ENCODE measurements around the gene CLCN7.
A peak's percentile ranks its signal among the peaks of the same experiment; 100 is the strongest.

Gene CLCN7

DNA sequence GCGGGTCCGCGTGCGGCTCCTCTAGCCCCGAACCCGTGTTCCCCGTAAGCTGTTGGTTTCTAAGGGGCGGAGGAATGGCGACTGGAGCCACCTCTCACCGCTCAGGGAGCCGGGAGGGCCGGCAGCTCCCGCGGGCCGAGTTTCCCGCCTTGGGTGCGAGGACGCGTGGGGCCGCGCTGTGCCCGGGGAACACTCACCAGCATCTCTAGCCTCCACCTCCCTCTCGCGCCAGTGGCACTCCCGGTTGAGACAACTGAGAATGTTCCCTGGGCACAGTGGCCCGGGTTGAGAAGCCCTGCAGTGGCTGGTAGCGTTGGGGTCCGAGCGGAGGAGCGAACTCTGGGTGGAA lies 18.9 kb upstream of the CLCN7 start:
- no peak overlapping the region for H3K4ac ChIP-seq (ENCODE audit: low read length)
- H2AFZ ChIP-seq (ENCODE audit: low read length) = peak overlapping the region; percentile 99
- H2BK5ac ChIP-seq (ENCODE audit: low read length) = peak overlapping the region; percentile 59
- peak overlapping the region; percentile 79 for H3K9ac ChIP-seq (ENCODE audit: low read depth, low read length, poor library complexity)
- no peaks in the 10 kb centered on the region for H3K27me3 ChIP-seq (ENCODE audit: control insufficient read depth in 3 of 3, insufficient read depth in 3 of 3, low read depth in 1 of 3, low read length in 3 of 3)
- peak overlapping the region; percentile 75 for H2AK5ac ChIP-seq (ENCODE audit: low read depth, low read length)
- H4K8ac ChIP-seq (ENCODE audit: low read depth, low read length) = no peak overlapping the region
- no peak overlapping the region for H3K27ac ChIP-seq (replicated peaks; ENCODE audit: low read length)
- H3K4me1 ChIP-seq (ENCODE audit: control insufficient read depth in 2 of 2, insufficient read depth in 1 of 2, low read depth in 1 of 2, low read length in 2 of 2) = peaks cover 10 to 11% of the 10 kb centered on the region in 2 donors
- H3K4me2 ChIP-seq (ENCODE audit: insufficient read depth, low read length, poor library complexity, severe bottlenecking) = peak overlapping the region; percentile 79
- WGBS, 2 donors (ENCODE audit: extremely low coverage in 2 of 2, insufficient read length in 2 of 2, insufficient replicate concordance in 1 of 2) = no CpG with 5 or more reads among the region's 30 CpGs
- peak overlapping the region; percentile 86 to 94 for H3K4me3 ChIP-seq (ENCODE audit: low read length in 2 of 2)
- peak overlapping the region; percentile 52 for H3K23ac ChIP-seq (ENCODE audit: low read depth, low read length, poor library complexity)
- H3K79me1 ChIP-seq (ENCODE audit: low read depth, low read length) = peaks cover 20% of the 10 kb centered on the region
- H4K91ac ChIP-seq (ENCODE audit: low read depth, low read length, poor library complexity) = no peak overlapping the region
- no peak overlapping the region for H2BK120ac ChIP-seq (ENCODE audit: low read depth, low read length)
- peak overlapping the region; percentile 95 for H3K18ac ChIP-seq (ENCODE audit: low read length)
- peak overlapping the region; percentile 89 for H3K14ac ChIP-seq (ENCODE audit: low read length)
- H2BK15ac ChIP-seq (ENCODE audit: low read length) = no peak overlapping the region
- H3K9me3 ChIP-seq (replicated peaks in 1 of 2; ENCODE audit: control insufficient read depth in 2 of 2, insufficient read depth in 1 of 2, low read depth in 1 of 2, low read length in 2 of 2) = no peaks in the 10 kb centered on the region
- DNase-seq (ENCODE audit: low spot score) = no peak
- peaks cover 23 to 46% of the 10 kb centered on the region in 2 donors for H3K36me3 ChIP-seq (replicated peaks in 1 of 2; ENCODE audit: control insufficient read depth in 2 of 2, insufficient read depth in 2 of 2, low read length in 2 of 2)
- no peak overlapping the region for H2BK12ac ChIP-seq (ENCODE audit: low read length)

DNA sequence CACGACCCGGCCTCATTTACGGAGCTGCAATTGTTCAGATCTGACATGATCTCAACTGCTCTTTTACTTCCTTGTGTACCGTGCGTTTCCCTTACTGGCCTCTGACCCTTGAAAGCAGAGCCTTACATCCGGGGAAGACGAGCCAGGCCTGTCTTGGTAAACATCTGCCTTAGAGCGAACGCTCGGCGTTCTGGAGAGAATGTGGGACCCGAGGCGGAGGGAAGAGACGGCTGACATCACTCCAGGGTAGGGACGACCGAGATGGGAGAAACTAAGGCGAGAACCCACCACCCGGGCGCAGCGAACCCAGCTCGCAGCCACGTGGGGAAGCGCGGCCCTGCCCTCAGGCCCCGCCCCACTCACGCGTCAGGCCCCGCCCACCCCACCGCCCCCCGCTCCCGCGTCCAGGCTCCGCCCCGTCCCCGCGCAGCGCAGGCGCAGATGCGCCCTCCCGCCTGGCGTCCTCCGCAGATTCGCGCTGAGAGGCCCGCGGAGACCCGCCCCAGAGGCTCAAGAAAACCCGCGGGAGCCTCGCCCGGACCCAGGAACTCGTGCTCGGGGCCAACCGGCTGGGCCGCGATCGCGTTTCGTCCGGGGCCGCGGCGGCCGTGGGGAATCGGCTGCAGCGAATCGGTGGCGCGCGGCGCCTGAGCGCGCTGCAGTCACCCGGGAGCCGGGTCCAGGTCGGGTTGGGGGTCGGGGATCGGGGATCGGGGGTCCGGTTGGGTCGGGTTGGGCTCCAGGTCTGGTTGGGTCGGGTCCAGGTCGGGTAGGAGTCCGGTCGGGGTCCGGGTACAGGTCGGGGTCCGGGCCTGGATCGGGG lies 18.3 kb upstream of the CLCN7 start, which contains the start of gene TELO2:
TSS of gene TELO2 (plus strand) at position 438 of the 823 bp plus-strand sequence. CDS start 922 bp downstream, outside the sequence.
- Histone ChIP-seq H3K36me3 (replicated peaks in 1 of 2; ENCODE audit: control insufficient read depth in 2 of 2, insufficient read depth in 2 of 2, low read length in 2 of 2) (peaks cover 23 to 40% of the 10 kb centered on the region in 2 donors), H3K27ac (replicated peaks; ENCODE audit: low read length) (peak within 1 kb of the TSS; percentile 23), H4K91ac (ENCODE audit: low read depth, low read length, poor library complexity) (no peak within 1 kb of the TSS), H3K14ac (ENCODE audit: low read length) (peak within 1 kb of the TSS; percentile 89), H2AFZ (ENCODE audit: low read length) (peak within 1 kb of the TSS; percentile 99), H3K23ac (ENCODE audit: low read depth, low read length, poor library complexity) (peak within 1 kb of the TSS; percentile 52), H3K4ac (ENCODE audit: low read length) (no peak within 1 kb of the TSS), H3K79me1 (ENCODE audit: low read depth, low read length) (peaks cover 20% of the 10 kb centered on the region), H3K9me3 (replicated peaks in 1 of 2; ENCODE audit: control insufficient read depth in 2 of 2, insufficient read depth in 1 of 2, low read depth in 1 of 2, low read length in 2 of 2) (no peaks in the 10 kb centered on the region), H3K27me3 (ENCODE audit: control insufficient read depth in 3 of 3, insufficient read depth in 3 of 3, low read depth in 1 of 3, low read length in 3 of 3) (no peaks in the 10 kb centered on the region), H3K18ac (ENCODE audit: low read length) (peak within 1 kb of the TSS; percentile 95), H2AK5ac (ENCODE audit: low read depth, low read length) (peak within 1 kb of the TSS; percentile 75), H3K4me3 (ENCODE audit: low read length in 2 of 2) (peak within 1 kb of the TSS; percentile 86 to 94), H2BK15ac (ENCODE audit: low read length) (no peak within 1 kb of the TSS), H2BK120ac (ENCODE audit: low read depth, low read length) (no peak within 1 kb of the TSS), H3K4me2 (ENCODE audit: insufficient read depth, low read length, poor library complexity, severe bottlenecking) (peak within 1 kb of the TSS; percentile 79), H3K9ac (ENCODE audit: low read depth, low read length, poor library complexity) (peak within 1 kb of the TSS; percentile 79), H4K8ac (ENCODE audit: low read depth, low read length) (no peak within 1 kb of the TSS), H2BK5ac (ENCODE audit: low read length) (peak within 1 kb of the TSS; percentile 59), H2BK12ac (ENCODE audit: low read length) (no peak within 1 kb of the TSS), H3K4me1 (ENCODE audit: control insufficient read depth in 2 of 2, insufficient read depth in 1 of 2, low read depth in 1 of 2, low read length in 2 of 2) (peaks cover 10 to 11% of the 10 kb centered on the region in 2 donors)
- WGBS, 2 donors (ENCODE audit: extremely low coverage in 2 of 2, insufficient read length in 2 of 2, insufficient replicate concordance in 1 of 2) = no CpG with 5 or more reads among the region's 89 CpGs
- peak; percentile 87 for DNase-seq (ENCODE audit: low spot score)

DNA sequence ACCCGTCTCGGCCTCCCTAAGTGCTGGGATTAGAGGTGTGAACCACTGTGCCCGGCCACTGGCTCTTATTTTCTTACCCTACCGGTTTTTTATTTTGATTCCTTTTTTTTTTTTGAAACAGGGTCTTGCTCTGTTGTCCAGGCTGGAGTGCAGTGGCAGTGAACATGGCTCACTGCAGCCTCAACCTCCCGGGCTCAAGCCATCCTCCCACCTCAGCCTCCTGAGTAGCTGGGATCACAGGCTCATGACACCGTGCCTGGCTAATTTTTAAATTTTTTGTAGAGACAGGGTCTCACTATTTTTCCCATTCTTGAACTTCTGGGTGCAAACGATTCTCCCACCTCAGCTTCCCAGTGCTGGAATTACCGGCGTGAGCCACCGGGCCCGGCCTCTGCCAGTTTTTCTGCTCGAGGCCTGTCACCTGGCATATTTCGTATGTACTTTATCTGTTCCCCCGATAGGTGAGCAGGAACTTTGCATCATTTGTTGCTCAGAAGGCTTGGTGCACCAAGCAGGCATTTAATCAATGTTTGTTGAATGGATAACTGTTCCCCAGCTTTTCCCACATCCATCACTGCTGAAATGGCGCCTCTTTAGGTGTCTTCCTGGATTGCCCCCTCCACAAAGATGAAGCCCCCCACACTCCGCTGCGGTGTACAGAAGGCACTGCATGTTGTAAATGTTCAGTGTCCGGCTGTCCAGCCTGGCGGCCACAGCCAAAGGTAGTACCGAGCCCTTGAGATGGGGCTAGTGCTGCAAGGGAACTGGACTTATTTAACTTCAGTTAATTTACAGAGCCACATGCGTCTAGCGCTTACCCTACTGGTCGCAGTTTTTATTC lies 17.5 kb upstream of the CLCN7 start:
- peaks cover 19% of the 10 kb centered on the region for H3K79me1 ChIP-seq (ENCODE audit: low read depth, low read length)
- H2BK12ac ChIP-seq (ENCODE audit: low read length) = no peak overlapping the region
- H2AFZ ChIP-seq (ENCODE audit: low read length) = peak overlapping the region; percentile 99
- no peak overlapping the region for H4K8ac ChIP-seq (ENCODE audit: low read depth, low read length)
- peak overlapping the region; percentile 15 for H3K18ac ChIP-seq (ENCODE audit: low read length)
- H2BK15ac ChIP-seq (ENCODE audit: low read length) = no peak overlapping the region
- peaks cover 22 to 34% of the 10 kb centered on the region in 2 donors for H3K36me3 ChIP-seq (replicated peaks in 1 of 2; ENCODE audit: control insufficient read depth in 2 of 2, insufficient read depth in 2 of 2, low read length in 2 of 2)
- H3K4me3 ChIP-seq (ENCODE audit: low read length in 2 of 2) = peak overlapping the region in 1 of 2 donors; percentile 86
- H3K4me2 ChIP-seq (ENCODE audit: insufficient read depth, low read length, poor library complexity, severe bottlenecking) = peak overlapping the region; percentile 78
- H4K91ac ChIP-seq (ENCODE audit: low read depth, low read length, poor library complexity) = no peak overlapping the region
- no CpG with 5 or more reads among the region's 23 CpGs for WGBS, 2 donors (ENCODE audit: extremely low coverage in 2 of 2, insufficient read length in 2 of 2, insufficient replicate concordance in 1 of 2)
- no peak overlapping the region for H2BK5ac ChIP-seq (ENCODE audit: low read length)
- no peak overlapping the region for H3K27ac ChIP-seq (replicated peaks; ENCODE audit: low read length)
- no peak overlapping the region for H3K14ac ChIP-seq (ENCODE audit: low read length)
- no peak overlapping the region for H3K23ac ChIP-seq (ENCODE audit: low read depth, low read length, poor library complexity)
- peaks cover 10 to 11% of the 10 kb centered on the region in 2 donors for H3K4me1 ChIP-seq (ENCODE audit: control insufficient read depth in 2 of 2, insufficient read depth in 1 of 2, low read depth in 1 of 2, low read length in 2 of 2)
- peak overlapping the region; percentile 9 for H2AK5ac ChIP-seq (ENCODE audit: low read depth, low read length)
- H3K9me3 ChIP-seq (replicated peaks in 1 of 2; ENCODE audit: control insufficient read depth in 2 of 2, insufficient read depth in 1 of 2, low read depth in 1 of 2, low read length in 2 of 2) = no peaks in the 10 kb centered on the region
- H3K27me3 ChIP-seq (ENCODE audit: control insufficient read depth in 3 of 3, insufficient read depth in 3 of 3, low read depth in 1 of 3, low read length in 3 of 3) = no peaks in the 10 kb centered on the region
- no peak overlapping the region for H3K4ac ChIP-seq (ENCODE audit: low read length)
- H2BK120ac ChIP-seq (ENCODE audit: low read depth, low read length) = no peak overlapping the region
- no peak for DNase-seq (ENCODE audit: low spot score)
- no peak overlapping the region for H3K9ac ChIP-seq (ENCODE audit: low read depth, low read length, poor library complexity)

GRCh38 chr16:1491327-1491726 lies 16.5 kb upstream of the CLCN7 start:
- Histone ChIP-seq H2BK15ac (ENCODE audit: low read length) (peak overlapping the region; percentile 2), H2AFZ (ENCODE audit: low read length) (peak overlapping the region; percentile 65), H3K4ac (ENCODE audit: low read length) (no peak overlapping the region), H3K79me1 (ENCODE audit: low read depth, low read length) (peaks cover 19% of the 10 kb centered on the region), H3K4me1 (ENCODE audit: control insufficient read depth in 2 of 2, insufficient read depth in 1 of 2, low read depth in 1 of 2, low read length in 2 of 2) (peaks cover 10 to 11% of the 10 kb centered on the region in 2 donors), H3K9me3 (replicated peaks in 1 of 2; ENCODE audit: control insufficient read depth in 2 of 2, insufficient read depth in 1 of 2, low read depth in 1 of 2, low read length in 2 of 2) (no peaks in the 10 kb centered on the region), H3K23ac (ENCODE audit: low read depth, low read length, poor library complexity) (no peak overlapping the region), H2BK120ac (ENCODE audit: low read depth, low read length) (no peak overlapping the region), H3K9ac (ENCODE audit: low read depth, low read length, poor library complexity) (no peak overlapping the region), H3K18ac (ENCODE audit: low read length) (no peak overlapping the region), H2BK5ac (ENCODE audit: low read length) (no peak overlapping the region), H4K8ac (ENCODE audit: low read depth, low read length) (no peak overlapping the region), H3K36me3 (replicated peaks in 1 of 2; ENCODE audit: control insufficient read depth in 2 of 2, insufficient read depth in 2 of 2, low read length in 2 of 2) (peaks cover 15 to 24% of the 10 kb centered on the region in 2 donors), H2AK5ac (ENCODE audit: low read depth, low read length) (no peak overlapping the region), H3K4me3 (ENCODE audit: low read length in 2 of 2) (no peak overlapping the region), H3K27me3 (ENCODE audit: control insufficient read depth in 3 of 3, insufficient read depth in 3 of 3, low read depth in 1 of 3, low read length in 3 of 3) (no peaks in the 10 kb centered on the region), H4K91ac (ENCODE audit: low read depth, low read length, poor library complexity) (no peak overlapping the region), H3K27ac (replicated peaks; ENCODE audit: low read length) (no peak overlapping the region), H3K14ac (ENCODE audit: low read length) (no peak overlapping the region), H3K4me2 (ENCODE audit: insufficient read depth, low read length, poor library complexity, severe bottlenecking) (no peak overlapping the region), H2BK12ac (ENCODE audit: low read length) (peak overlapping the region; percentile 0)
- no CpG with 5 or more reads among the region's 12 CpGs for WGBS, 2 donors (ENCODE audit: extremely low coverage in 2 of 2, insufficient read length in 2 of 2, insufficient replicate concordance in 1 of 2)
- no peak for DNase-seq (ENCODE audit: low spot score)

Measured in neuronal stem cell (in vitro differentiated cells).